K562 (cell line): Measurements from ENCODE around the gene GDF7. TPM values are rescaled to one million over a fixed set of nuclear protein-coding genes. Genes with fewer than 3 reads are reported as not detected.
A peak's percentile ranks its signal among the peaks of the same experiment; 100 is the strongest.

Source experiments
- ATAC-seq: fragments of 200-7000 bp; cut with Tn5 transposase; 3 replicates; pipeline ENCODE4 v1.9.1; 2020; ENCODE audit warnings: moderate library complexity
- BruUV-seq: library from RNA; stranded (reverse); fragments of 400-500 nt; replicated peaks from 2 replicates; lab custom pipeline; 2021; lab: Mats Ljungman, UMichigan
- CTCF ChIA-PET: fragments of 300-600 bp; formaldehyde crosslinking; extraction: SDS; loops from one replicate; lab custom pipeline; 2021; ENCODE audit warnings: low intra/inter-chr PET ratio; lab: Yijun Ruan, JAX
- POLR2A ChIA-PET: fragments of 300-600, 350-650 bp; sonication (Branson Sonifier 250); formaldehyde crosslinking; extraction: SDS; loops from one replicate; lab custom pipeline; 2021; ENCODE audit warnings: antibody characterized with exemption, inconsistent platforms; lab: Yijun Ruan, JAX
- DNase-seq, 4 experiments: peaks; one replicate each; pipeline versions ENCODE4 v3.0.0 to v3.0.0-alpha.2; 2011 to 2018; ENCODE audit warnings: low spot score in 3 of 4, mixed read lengths in 3 of 4; ENCODE audit errors: extremely low read depth in 1 of 4
- FAIRE-seq: peaks from 2 replicates; lab custom pipeline; 2011; peaks lifted over from hg19 to GRCh38; lab: Jason Lieb, UNC
- H2AFZ ChIP-seq: 2 replicates; pipeline ENCODE4 v1.6.0; 2011; ENCODE audit warnings: low read depth, low read length, control low read depth, inconsistent platforms
- H3K27ac ChIP-seq: fragments of 200-600 bp; 3 replicates; pipeline ENCODE4 v1.8.0; 2011; ENCODE audit warnings: low read depth, mild to moderate bottlenecking, control low read depth, inconsistent platforms, low read length, moderate library complexity, mixed read lengths; ENCODE audit errors: extremely low read depth
- H3K27me3 ChIP-seq, 2 experiments: fragments of 300-600 bp in 1 of 2; 2 replicates in 1 of 2; 3 replicates in 1 of 2; pipeline versions ENCODE4 v1.6.0 to v1.8.0; 2011; ENCODE audit warnings: inconsistent platforms in 2 of 2, low read length in 2 of 2, mild to moderate bottlenecking in 1 of 2, mixed read lengths in 1 of 2, moderate library complexity in 1 of 2; ENCODE audit not compliant: control insufficient read depth in 2 of 2, insufficient read depth in 2 of 2
- H3K36me3 ChIP-seq: fragments of 300-600 bp; 3 replicates; pipeline ENCODE4 v1.8.0; 2011; ENCODE audit warnings: mild to moderate bottlenecking, low read length, inconsistent platforms; ENCODE audit not compliant: control insufficient read depth, insufficient read depth
- H3K4me1 ChIP-seq, 2 experiments: fragments of 200-600 bp in 1 of 2; replicated peaks in 1 of 2; 2 replicates in 1 of 2; 3 replicates in 1 of 2; pipeline versions ENCODE4 v1.5.1 to v1.8.0; 2011; ENCODE audit warnings: inconsistent platforms in 2 of 2, low read length in 2 of 2, mild to moderate bottlenecking in 1 of 2, mixed read lengths in 1 of 2, moderate library complexity in 1 of 2; ENCODE audit not compliant: control insufficient read depth in 2 of 2, insufficient read depth in 2 of 2
- H3K4me2 ChIP-seq: 2 replicates; pipeline ENCODE4 v1.6.1; 2011; ENCODE audit warnings: low read length, control low read depth, inconsistent platforms, mixed read lengths; ENCODE audit not compliant: insufficient read depth
- H3K4me3 ChIP-seq: fragments of 200-600 bp; sonication (generic), shearing (Covaris generic); 2 replicates; pipeline ENCODE4 v1.5.1; 2016; ENCODE audit warnings: control low read depth, inconsistent platforms
- H3K79me2 ChIP-seq: fragments of 200-600 bp; 3 replicates; pipeline ENCODE4 v1.8.0; 2011; ENCODE audit warnings: low read length, inconsistent platforms; ENCODE audit not compliant: control insufficient read depth, insufficient read depth
- H3K9ac ChIP-seq, 2 experiments: 2 replicates each; pipeline versions ENCODE4 v1.6.0 to v1.6.1; 2011; ENCODE audit warnings: low read depth in 2 of 2, low read length in 2 of 2, control low read depth in 1 of 2, inconsistent platforms in 1 of 2, mild to moderate bottlenecking in 1 of 2, mixed read lengths in 1 of 2; ENCODE audit not compliant: insufficient read depth in 1 of 2
- H3K9me1 ChIP-seq: one replicate; pipeline ENCODE4 v1.6.0; 2011; ENCODE audit warnings: inconsistent platforms, mild to moderate bottlenecking, low read length, moderate library complexity; ENCODE audit not compliant: control insufficient read depth, insufficient read depth
- H3K9me3 ChIP-seq: replicated peaks from 2 replicates; pipeline ENCODE4 v1.5.1; 2011; ENCODE audit warnings: low read depth, low read length, inconsistent platforms; ENCODE audit not compliant: control insufficient read depth, insufficient read depth
- H4K20me1 ChIP-seq: replicated peaks from 2 replicates; pipeline ENCODE4 v1.6.1; 2011; ENCODE audit warnings: low read length, inconsistent platforms, mixed read lengths; ENCODE audit not compliant: control insufficient read depth, insufficient read depth
- ZNF589 ChIP-seq: fragments of 200-800 bp; sonication (Bioruptor generic); IDR thresholded peaks from 2 replicates; pipeline ENCODE4 v1.6.1; 2016; ENCODE audit warnings: low read depth, missing genetic modification characterization, missing compliant biosample characterization
- WGBS: fragments of 100-300 bp; shearing (Covaris generic); methylation state at CpG from one replicate; pipeline ENCODE4 v1.1.6; 2016; ENCODE audit warnings: low coverage, mixed read lengths; ENCODE audit not compliant: insufficient coverage; ENCODE audit errors: missing lambda C conversion rate; 5-methylcytosine and 5-hydroxymethylcytosine counted together
- in situ Hi-C: fragments of 300-500 bp; cut with MboI; formaldehyde crosslinking; loops from 4 replicates; pipeline ENCODE4 v1.15.0; 2018; ENCODE audit warnings: inconsistent platforms, mixed read lengths
- intact Hi-C: fragments of 100-400 bp; cut with micrococcal nuclease; formaldehyde crosslinking; loops from 2 replicates; pipeline ENCODE4 v1.14.2; 2022
- polyA plus RNA-seq, 8 experiments: library from polyadenylated mRNA; depleted of rRNA in 4 of 8; stranded (reverse) in 5 of 8; unstranded in 3 of 8; fragments of >200 nt; fragmentation: Nextera tagmentation in 2 of 8; fragmentation: Illumina TruSeq in 1 of 8; extraction: Ambion mirVana in 2 of 8; extraction: Trizol in 1 of 8; gene quantifications; 2 replicates each; pipeline versions ENCODE4 v1.2.1 to v1.2.3, GENCODE V29; 2011 to 2014; ENCODE audit warnings: inconsistent platforms in 1 of 8, missing spikeins in 1 of 8
- total RNA-seq, 7 experiments: library from RNA; depleted of rRNA in 6 of 7; stranded (reverse); fragments of >200 nt in 6 of 7; fragmentation: Illumina TruSeq in 2 of 7; extraction: Trizol in 2 of 7; gene quantifications; 2 replicates each; pipeline versions ENCODE4 v1.2.1 to v1.2.3, GENCODE V29; 2011 to 2021; ENCODE audit warnings: low replicate concordance in 1 of 7
- TF ChIP-seq, protein P1 (sequence below): fragments of 450-650 bp; IDR thresholded peaks from 2 replicates; pipeline ENCODE4 v1.6.1; 2016

The GDF7 gene
- total and polyA plus RNA-seq, 9 of the 15 experiments (the other 6 are each of a cell fraction or from before 2014, with no cell fraction given): 0.01 TPM; not detected in 7

DNA sequence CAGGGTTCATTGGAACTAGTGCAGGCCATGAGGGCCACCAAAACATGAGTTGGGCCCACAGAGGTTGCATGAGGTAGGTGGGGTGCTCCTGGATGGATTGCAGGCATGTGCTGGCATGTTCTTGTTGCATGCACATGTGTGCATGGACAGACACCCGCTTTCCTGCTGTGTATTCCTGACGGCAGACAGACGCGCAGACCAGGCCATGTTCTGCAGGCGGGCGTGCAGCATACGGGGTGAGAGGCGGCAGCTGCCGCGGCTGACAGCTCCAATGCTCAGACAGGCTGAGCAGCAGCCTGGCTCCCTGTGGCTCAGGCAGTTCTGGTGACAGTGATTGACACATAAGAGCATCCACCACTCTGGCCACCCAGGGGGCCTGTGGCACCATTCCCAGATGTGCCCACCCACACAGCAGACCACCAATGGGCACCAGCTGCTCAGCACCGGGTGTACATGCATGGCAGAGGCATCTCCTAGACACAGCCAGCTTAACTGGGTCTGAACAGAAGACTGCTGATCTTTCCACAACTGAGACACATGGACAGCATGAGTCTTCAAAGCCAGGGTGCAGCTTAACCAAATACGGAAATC, 37.3 kb upstream of the GDF7 start:
- Histone ChIP-seq H3K4me1 (peaks cover 0 to 5% of the 10 kb centered on the region in 2 experiments; a peak in 1 of 5 replicates), H3K9me3 (no peaks in the 10 kb centered on the region), H3K79me2 (no peaks in the 10 kb centered on the region), H4K20me1 (no peaks in the 10 kb centered on the region)
- intact Hi-C loops: loop anchor here (10.0 kb wide), 1 partner anchor 375 kb away; no protein-coding TSS in a partner anchor
- POLR2A ChIA-PET: interaction anchor here (1.0 kb wide), 1 partner anchor 12 kb away, joined by 3 read pairs; no protein-coding TSS in a partner anchor
- DNase-seq: no peak
- TF ChIP-seq ZNF589 (CRISPR knock-in tag): no peak
- TF ChIP-seq, protein P1, sequence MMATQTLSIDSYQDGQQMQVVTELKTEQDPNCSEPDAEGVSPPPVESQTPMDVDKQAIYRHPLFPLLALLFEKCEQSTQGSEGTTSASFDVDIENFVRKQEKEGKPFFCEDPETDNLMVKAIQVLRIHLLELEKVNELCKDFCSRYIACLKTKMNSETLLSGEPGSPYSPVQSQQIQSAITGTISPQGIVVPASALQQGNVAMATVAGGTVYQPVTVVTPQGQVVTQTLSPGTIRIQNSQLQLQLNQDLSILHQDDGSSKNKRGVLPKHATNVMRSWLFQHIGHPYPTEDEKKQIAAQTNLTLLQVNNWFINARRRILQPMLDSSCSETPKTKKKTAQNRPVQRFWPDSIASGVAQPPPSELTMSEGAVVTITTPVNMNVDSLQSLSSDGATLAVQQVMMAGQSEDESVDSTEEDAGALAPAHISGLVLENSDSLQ: 0 out of 2 replicates have a peak, but pooled peaks have one; percentile 26
- TF ChIP-seq, all 486 proteins: peak for 1
- no TSS peak for BruUV-seq
- FAIRE-seq: no peak
- in situ Hi-C loops: loop anchor here (10.0 kb wide), 1 partner anchor 535 kb away; no protein-coding TSS in a partner anchor
- no peaks in the 10 kb centered on the region for H3K9me1 ChIP-seq
- H3K9ac ChIP-seq: no peak overlapping the region
- CTCF ChIA-PET: interaction anchor here (0.7 kb wide), 1 partner anchor 617 kb away, joined by 3 read pairs; no protein-coding TSS in a partner anchor
- no peak for ATAC-seq
- no peak overlapping the region for H3K27ac ChIP-seq
- 38% methylated on average over 10 of the region's 12 CpGs for WGBS
- peaks cover 0 to 11% of the 10 kb centered on the region in 2 experiments; a peak in 1 of 5 replicates for H3K27me3 ChIP-seq
- H3K36me3 ChIP-seq: no peaks in the 10 kb centered on the region
- H3K4me3 ChIP-seq: no peak overlapping the region
- H3K4me2 ChIP-seq: no peak overlapping the region
- H2AFZ ChIP-seq: no peak overlapping the region
